Hepatocyte (in vitro differentiated cells): ENCODE measurements around the gene NEUROG2.

ENCODE experiments used
- EZH2 ChIP-seq: fragments of 200-600 bp; sonication (generic); IDR thresholded peaks from 2 replicates; pipeline ENCODE4 v1.6.1; 2016; ENCODE audit warnings: antibody characterized with exemption, mild to moderate bottlenecking, borderline replicate concordance
- EZH2phosphoT487 ChIP-seq: fragments of 200-600 bp; sonication (generic); IDR thresholded peaks from one replicate; pipeline ENCODE4 v1.6.1; 2018; ENCODE audit warnings: antibody characterized with exemption, mild to moderate bottlenecking, low read depth, moderate library complexity; ENCODE audit not compliant: unreplicated experiment, severe bottlenecking
- TF ChIP-seq, protein P1 (sequence below): fragments of 200-600 bp; sonication (generic); IDR thresholded peaks from 2 replicates; pipeline ENCODE4 v1.5.1; 2016; ENCODE audit warnings: antibody characterized with exemption, mild to moderate bottlenecking; ENCODE audit not compliant: poor library complexity

DNA sequence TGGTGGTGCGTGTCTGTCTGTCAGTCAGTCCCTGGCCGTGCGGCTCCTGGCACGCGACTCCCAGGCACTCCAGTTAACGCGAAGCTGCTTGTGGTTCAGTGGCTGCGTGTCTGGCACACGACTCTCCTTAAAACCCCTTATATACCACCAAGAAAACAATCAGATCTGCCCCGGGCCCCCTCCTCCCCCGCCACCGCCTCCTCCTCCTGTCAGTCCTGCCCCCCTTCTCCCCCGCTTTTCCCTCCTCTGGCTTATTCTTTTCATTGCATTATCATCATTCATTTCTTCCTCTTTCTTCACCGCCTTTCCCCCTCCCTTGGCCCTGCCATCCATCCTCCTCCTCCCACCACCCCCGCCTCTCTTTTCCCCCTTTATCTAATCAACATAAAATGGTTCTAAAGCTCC, at the start of gene NEUROG2:
- TF ChIP-seq, protein P1, sequence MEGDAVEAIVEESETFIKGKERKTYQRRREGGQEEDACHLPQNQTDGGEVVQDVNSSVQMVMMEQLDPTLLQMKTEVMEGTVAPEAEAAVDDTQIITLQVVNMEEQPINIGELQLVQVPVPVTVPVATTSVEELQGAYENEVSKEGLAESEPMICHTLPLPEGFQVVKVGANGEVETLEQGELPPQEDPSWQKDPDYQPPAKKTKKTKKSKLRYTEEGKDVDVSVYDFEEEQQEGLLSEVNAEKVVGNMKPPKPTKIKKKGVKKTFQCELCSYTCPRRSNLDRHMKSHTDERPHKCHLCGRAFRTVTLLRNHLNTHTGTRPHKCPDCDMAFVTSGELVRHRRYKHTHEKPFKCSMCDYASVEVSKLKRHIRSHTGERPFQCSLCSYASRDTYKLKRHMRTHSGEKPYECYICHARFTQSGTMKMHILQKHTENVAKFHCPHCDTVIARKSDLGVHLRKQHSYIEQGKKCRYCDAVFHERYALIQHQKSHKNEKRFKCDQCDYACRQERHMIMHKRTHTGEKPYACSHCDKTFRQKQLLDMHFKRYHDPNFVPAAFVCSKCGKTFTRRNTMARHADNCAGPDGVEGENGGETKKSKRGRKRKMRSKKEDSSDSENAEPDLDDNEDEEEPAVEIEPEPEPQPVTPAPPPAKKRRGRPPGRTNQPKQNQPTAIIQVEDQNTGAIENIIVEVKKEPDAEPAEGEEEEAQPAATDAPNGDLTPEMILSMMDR = no peak
- TF ChIP-seq EZH2phosphoT487 (peak; percentile 48), EZH2 (no peak)
